ENCODE results near the gene RAB17.
A peak's percentile ranks its signal among the peaks of the same experiment; 100 is the strongest.

RAB17 gene

GRCh38 chr2:237585590-237586221 lies 4.8 kb downstream of the RAB17 start:
- TF ChIP-seq MAX (IDR thresholded peaks at IDR 0.05; ENCODE audit: low read depth, low read length) (no peak), POLR2A (IDR thresholded peaks at IDR 0.05; ENCODE audit: extremely low read depth, insufficient read length) (no peak), CTCF (IDR thresholded peaks at IDR 0.05; ENCODE audit: low read depth, low read length) (no peak), MYC (IDR thresholded peaks at IDR 0.05; ENCODE audit: low read depth, low read length) (no peak)
- no peak for DNase-seq (ENCODE audit: low read depth)
- H3K4me3 ChIP-seq (ENCODE audit: low read depth, low read length): no peak overlapping the region

GRCh38 chr2:237583385-237584295 lies 6.9 kb downstream of the RAB17 start:
- DNase-seq (ENCODE audit: low read depth): no peak
- TF ChIP-seq MAX (IDR thresholded peaks at IDR 0.05; ENCODE audit: low read depth, low read length) (no peak), MYC (IDR thresholded peaks at IDR 0.05; ENCODE audit: low read depth, low read length) (no peak), POLR2A (IDR thresholded peaks at IDR 0.05; ENCODE audit: extremely low read depth, insufficient read length) (no peak)
- no peak overlapping the region for H3K4me3 ChIP-seq (ENCODE audit: low read depth, low read length)

GRCh38 chr2:237581751-237582746 lies 8.5 kb downstream of the RAB17 start:
- no peak overlapping the region for H3K4me3 ChIP-seq (ENCODE audit: low read depth, low read length)
- peak; percentile 64 for DNase-seq (ENCODE audit: low read depth)

GRCh38 chr2:237581326-237581725 lies 9.2 kb downstream of the RAB17 start:
- no peak overlapping the region for H3K4me3 ChIP-seq (ENCODE audit: low read depth, low read length)
- TF ChIP-seq CTCF (IDR thresholded peaks at IDR 0.05; ENCODE audit: low read depth, low read length) (no peak), MYC (IDR thresholded peaks at IDR 0.05; ENCODE audit: low read depth, low read length) (no peak), POLR2A (IDR thresholded peaks at IDR 0.05; ENCODE audit: extremely low read depth, insufficient read length) (no peak), MAX (IDR thresholded peaks at IDR 0.05; ENCODE audit: low read depth, low read length) (no peak)
- no peak for DNase-seq (ENCODE audit: low read depth)

More at GRCh38 chr2:237581751-237582746, 8.5 kb downstream of the RAB17 start:
- TF ChIP-seq CTCF (IDR thresholded peaks at IDR 0.05; ENCODE audit: low read depth, low read length) (peak; percentile 40), POLR2A (IDR thresholded peaks at IDR 0.05; ENCODE audit: extremely low read depth, insufficient read length) (no peak), MAX (IDR thresholded peaks at IDR 0.05; ENCODE audit: low read depth, low read length) (no peak), MYC (IDR thresholded peaks at IDR 0.05; ENCODE audit: low read depth, low read length) (no peak)

GRCh38 chr2:237577956-237578870 lies 12.3 kb downstream of the RAB17 start:
- TF ChIP-seq MYC (IDR thresholded peaks at IDR 0.05; ENCODE audit: low read depth, low read length): no peak
- no peak for TF ChIP-seq CTCF (IDR thresholded peaks at IDR 0.05; ENCODE audit: low read depth, low read length)
- no peak for TF ChIP-seq MAX (IDR thresholded peaks at IDR 0.05; ENCODE audit: low read depth, low read length)
- TF ChIP-seq POLR2A (IDR thresholded peaks at IDR 0.05; ENCODE audit: extremely low read depth, insufficient read length): no peak
- no peak for DNase-seq (ENCODE audit: low read depth)
- no peak overlapping the region for H3K4me3 ChIP-seq (ENCODE audit: low read depth, low read length)
